ENCODE measurements around the gene COL2A1. TPM values are rescaled to one million over a fixed set of nuclear protein-coding genes. Genes with fewer than 3 reads are reported as not detected.

The COL2A1 gene
- total RNA-seq, 1 experiment from 2014 or later = not detected

DNA sequence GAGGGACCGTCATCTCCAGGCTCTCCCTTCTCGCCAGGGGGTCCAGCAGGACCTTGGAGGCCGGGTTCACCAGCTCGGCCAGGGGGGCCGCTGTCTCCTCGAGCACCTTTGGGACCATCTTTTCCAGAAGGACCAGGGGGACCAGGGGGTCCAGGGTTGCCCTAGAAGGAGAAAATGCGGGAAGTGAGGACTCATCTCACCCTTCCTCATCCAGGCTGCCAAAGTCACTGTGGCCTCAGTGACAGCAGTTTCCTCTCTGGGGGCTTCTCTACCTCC lies 25.7 kb downstream of the COL2A1 start:
- CTCF ChIA-PET = no interaction called here

DNA sequence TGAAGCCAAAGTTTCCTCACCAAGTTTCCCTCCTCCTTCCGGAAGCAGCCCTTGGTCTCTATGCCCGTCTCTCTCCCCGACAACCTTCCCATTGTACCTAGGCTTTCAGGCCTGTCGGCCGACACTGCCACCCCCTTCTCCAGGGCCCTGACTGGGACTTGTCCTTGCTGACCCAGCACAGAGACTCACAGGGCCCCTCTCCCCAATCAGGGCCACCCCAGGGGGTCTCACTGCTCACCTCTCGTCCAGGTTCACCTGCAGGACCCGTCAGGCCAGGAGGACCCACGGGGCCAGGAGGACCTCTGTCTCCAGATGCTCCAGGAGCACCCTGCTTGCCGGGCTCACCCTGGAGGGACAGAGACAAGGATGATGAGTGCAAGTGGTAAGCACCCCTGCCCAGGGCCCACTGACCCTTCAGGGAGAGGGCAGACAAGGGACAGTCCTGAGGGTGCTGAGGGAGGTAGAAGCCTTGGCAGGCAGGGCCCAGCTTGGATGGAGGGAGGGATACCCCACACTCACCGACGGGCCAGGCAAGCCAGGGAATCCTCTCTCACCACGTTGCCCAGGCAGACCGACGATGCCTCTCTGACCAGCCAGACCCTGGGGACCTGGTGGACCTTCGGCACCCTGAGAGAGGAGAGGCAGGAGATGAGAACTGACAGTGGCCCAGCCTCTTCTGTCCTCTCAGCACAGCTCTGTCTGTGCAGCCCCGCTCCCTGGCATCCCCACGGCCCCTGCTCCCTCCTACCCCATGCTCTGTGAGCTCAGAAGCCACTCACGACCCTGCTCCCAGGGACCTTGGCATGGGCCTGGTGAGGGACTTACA lies 26.3 kb downstream of the COL2A1 start:
- H3K27ac ChIP-seq = no peak overlapping the region
- H3K9me3 ChIP-seq (ENCODE audit: insufficient read depth, low read depth) = no peaks in the 10 kb centered on the region
- H3K79me2 ChIP-seq (ENCODE audit: low read depth) = no peaks in the 10 kb centered on the region
- no peaks in the 10 kb centered on the region for H4K20me1 ChIP-seq (ENCODE audit: insufficient read depth)
- H3F3A ChIP-seq (ENCODE audit: insufficient read depth, low read depth) = no peaks in the 10 kb centered on the region
- POLR2A ChIA-PET (ENCODE audit: unreplicated experiment) = no interaction called here
- no peak for DNase-seq
- H3K9me2 ChIP-seq (ENCODE audit: insufficient read depth) = no peaks in the 10 kb centered on the region
- peaks cover 53% of the 10 kb centered on the region for H3K27me3 ChIP-seq (ENCODE audit: insufficient read depth, low read depth)
- no peak overlapping the region for H2AFZ ChIP-seq
- intact Hi-C loops (cut with micrococcal nuclease; ENCODE audit: unreplicated experiment) = no loop called here
- no peaks in the 10 kb centered on the region for H3K4me1 ChIP-seq (replicated peaks; ENCODE audit: insufficient read depth)
- no peak for TF ChIP-seq EZH2 (IDR thresholded peaks at IDR 0.05; ENCODE audit: low read depth)
- TF ChIP-seq, protein P1, sequence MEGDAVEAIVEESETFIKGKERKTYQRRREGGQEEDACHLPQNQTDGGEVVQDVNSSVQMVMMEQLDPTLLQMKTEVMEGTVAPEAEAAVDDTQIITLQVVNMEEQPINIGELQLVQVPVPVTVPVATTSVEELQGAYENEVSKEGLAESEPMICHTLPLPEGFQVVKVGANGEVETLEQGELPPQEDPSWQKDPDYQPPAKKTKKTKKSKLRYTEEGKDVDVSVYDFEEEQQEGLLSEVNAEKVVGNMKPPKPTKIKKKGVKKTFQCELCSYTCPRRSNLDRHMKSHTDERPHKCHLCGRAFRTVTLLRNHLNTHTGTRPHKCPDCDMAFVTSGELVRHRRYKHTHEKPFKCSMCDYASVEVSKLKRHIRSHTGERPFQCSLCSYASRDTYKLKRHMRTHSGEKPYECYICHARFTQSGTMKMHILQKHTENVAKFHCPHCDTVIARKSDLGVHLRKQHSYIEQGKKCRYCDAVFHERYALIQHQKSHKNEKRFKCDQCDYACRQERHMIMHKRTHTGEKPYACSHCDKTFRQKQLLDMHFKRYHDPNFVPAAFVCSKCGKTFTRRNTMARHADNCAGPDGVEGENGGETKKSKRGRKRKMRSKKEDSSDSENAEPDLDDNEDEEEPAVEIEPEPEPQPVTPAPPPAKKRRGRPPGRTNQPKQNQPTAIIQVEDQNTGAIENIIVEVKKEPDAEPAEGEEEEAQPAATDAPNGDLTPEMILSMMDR (conservative IDR thresholded peaks at IDR 0.05) = no peak
- no peak overlapping the region for H3K4me2 ChIP-seq
- CTCF ChIA-PET = no interaction called here
- no peaks in the 10 kb centered on the region for H3K36me3 ChIP-seq (ENCODE audit: low read depth)
- H3K4me3 ChIP-seq = no peak overlapping the region
- no TSS peak for BruUV-seq (replicated peaks)

More for the DNA sequence above, 25.7 kb downstream of the COL2A1 start:
- Histone ChIP-seq H2AFZ (no peak overlapping the region), H3K27ac (no peak overlapping the region), H3K27me3 (ENCODE audit: insufficient read depth, low read depth) (peaks cover 58% of the 10 kb centered on the region), H3K36me3 (ENCODE audit: low read depth) (no peaks in the 10 kb centered on the region), H3K9me2 (ENCODE audit: insufficient read depth) (no peaks in the 10 kb centered on the region), H3K9me3 (ENCODE audit: insufficient read depth, low read depth) (no peaks in the 10 kb centered on the region), H3F3A (ENCODE audit: insufficient read depth, low read depth) (no peaks in the 10 kb centered on the region), H4K20me1 (ENCODE audit: insufficient read depth) (no peaks in the 10 kb centered on the region), H3K4me1 (replicated peaks; ENCODE audit: insufficient read depth) (no peaks in the 10 kb centered on the region), H3K4me2 (no peak overlapping the region), H3K79me2 (ENCODE audit: low read depth) (no peaks in the 10 kb centered on the region), H3K4me3 (no peak overlapping the region)
- DNase-seq = no peak
- BruUV-seq (replicated peaks) = no TSS peak
- intact Hi-C loops (cut with micrococcal nuclease; ENCODE audit: unreplicated experiment) = no loop called here
- TF ChIP-seq EZH2 (IDR thresholded peaks at IDR 0.05; ENCODE audit: low read depth) = no peak
- TF ChIP-seq, protein P1 (conservative IDR thresholded peaks at IDR 0.05) = no peak
- POLR2A ChIA-PET (ENCODE audit: unreplicated experiment) = no interaction called here

DNA sequence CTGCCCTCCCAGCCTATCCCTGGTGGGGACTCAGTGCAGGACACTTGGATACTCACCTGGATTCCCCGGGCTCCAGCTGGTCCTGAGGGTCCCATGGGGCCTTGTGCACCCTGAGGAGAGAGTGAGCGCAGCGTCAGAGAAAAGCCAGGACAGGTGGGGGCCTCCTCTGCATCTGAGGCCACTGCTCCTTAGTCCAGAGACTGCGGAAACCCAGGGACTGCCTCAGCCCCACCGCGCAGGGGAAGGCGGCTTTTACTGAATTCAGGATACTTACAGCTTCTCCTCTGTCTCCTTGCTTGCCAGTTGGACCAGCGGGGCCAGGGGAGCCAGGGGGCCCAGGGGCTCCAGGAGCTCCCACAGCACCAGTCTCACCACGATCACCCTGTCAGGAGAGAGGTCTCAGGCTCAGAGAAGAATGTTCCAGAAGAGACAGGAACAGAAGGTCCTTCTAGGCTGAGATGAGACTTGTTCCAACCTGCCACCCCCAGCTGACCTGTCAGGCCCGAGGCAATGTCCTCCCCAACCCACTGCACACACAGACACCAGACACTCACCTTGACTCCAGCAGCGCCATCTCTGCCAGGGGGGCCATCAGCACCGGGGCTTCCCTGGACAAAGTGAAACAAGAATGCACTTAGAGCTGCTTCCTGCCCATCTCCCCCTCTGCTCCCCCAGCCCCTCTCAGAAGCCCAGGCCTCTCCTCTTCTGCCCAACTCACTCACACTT lies 27.1 kb downstream of the COL2A1 start:
- Histone ChIP-seq H3K9me2 (ENCODE audit: insufficient read depth) (no peaks in the 10 kb centered on the region), H3K79me2 (ENCODE audit: low read depth) (no peaks in the 10 kb centered on the region), H3K4me2 (no peak overlapping the region), H2AFZ (no peak overlapping the region), H3K4me3 (no peak overlapping the region), H3K9me3 (ENCODE audit: insufficient read depth, low read depth) (no peaks in the 10 kb centered on the region), H4K20me1 (ENCODE audit: insufficient read depth) (no peaks in the 10 kb centered on the region), H3K27ac (no peak overlapping the region), H3K36me3 (ENCODE audit: low read depth) (no peaks in the 10 kb centered on the region), H3F3A (ENCODE audit: insufficient read depth, low read depth) (no peaks in the 10 kb centered on the region), H3K27me3 (ENCODE audit: insufficient read depth, low read depth) (peaks cover 45% of the 10 kb centered on the region), H3K4me1 (replicated peaks; ENCODE audit: insufficient read depth) (no peaks in the 10 kb centered on the region)
- CTCF ChIA-PET = no interaction called here
- intact Hi-C loops (cut with micrococcal nuclease; ENCODE audit: unreplicated experiment) = no loop called here
- POLR2A ChIA-PET (ENCODE audit: unreplicated experiment) = no interaction called here
- TF ChIP-seq EZH2 (IDR thresholded peaks at IDR 0.05; ENCODE audit: low read depth) = no peak
- TF ChIP-seq, protein P1 (conservative IDR thresholded peaks at IDR 0.05) = no peak
- DNase-seq = no peak
- BruUV-seq (replicated peaks) = no TSS peak

Measured in PC-9 (cell line).